ENCODE results near the gene SRPX. TPM values are rescaled to one million over a fixed set of nuclear protein-coding genes. Genes with fewer than 3 reads are reported as not detected.
A peak's percentile ranks its signal among the peaks of the same experiment; 100 is the strongest.

SRPX gene
- total RNA-seq, 2 experiments from 2014 or later = not detected

- Mint-ChIP-seq H3K9me3 (ENCODE audit: low read depth) (no peaks in the 10 kb centered on the region), H3K4me3 (no peak overlapping the region), H3K27ac (no peak overlapping the region), H3K27me3 (no peaks in the 10 kb centered on the region), H3K4me1 (no peaks in the 10 kb centered on the region), H3K36me3 (ENCODE audit: low read depth) (no peaks in the 10 kb centered on the region)
- ATAC-seq (no peak), DNase-seq (no peak)
- CTCF ChIA-PET = no interaction called here
- intact Hi-C loops (cut with DNase I, micrococcal nuclease) = no loop called here
- POLR2A ChIA-PET = no interaction called here
These were observed 96.7 kb downstream of the SRPX start for GRCh38 chrX:38124000-38124399.

GRCh38 chrX:38117485-38117884 is 103.2 kb downstream of the SRPX start:
- H3K36me3 Mint-ChIP-seq (ENCODE audit: low read depth) = no peaks in the 10 kb centered on the region
- intact Hi-C loops (cut with DNase I, micrococcal nuclease) = no loop called here
- H3K27ac Mint-ChIP-seq = no peak overlapping the region
- ChIA-PET CTCF (no interaction called here), POLR2A (no interaction called here)
- H3K27me3 Mint-ChIP-seq = no peaks in the 10 kb centered on the region
- ATAC-seq (no peak), DNase-seq (peak; percentile 2)
- no peaks in the 10 kb centered on the region for H3K4me1 Mint-ChIP-seq
- no peak overlapping the region for H3K4me3 Mint-ChIP-seq
- H3K9me3 Mint-ChIP-seq (ENCODE audit: low read depth) = no peaks in the 10 kb centered on the region

- ATAC-seq (no peak), DNase-seq (no peak)
- Mint-ChIP-seq H3K27me3 (no peaks in the 10 kb centered on the region), H3K9me3 (ENCODE audit: low read depth) (no peaks in the 10 kb centered on the region), H3K27ac (no peak overlapping the region), H3K4me1 (no peaks in the 10 kb centered on the region), H3K36me3 (ENCODE audit: low read depth) (no peaks in the 10 kb centered on the region), H3K4me3 (no peak overlapping the region)
- intact Hi-C loops (cut with DNase I, micrococcal nuclease) = no loop called here
- ChIA-PET POLR2A (no interaction called here), CTCF (no interaction called here)
These were observed 104.0 kb downstream of the SRPX start for GRCh38 chrX:38116706-38117105.

GRCh38 chrX:38112566-38112965 is 108.1 kb downstream of the SRPX start:
- POLR2A ChIA-PET = no interaction called here
- ATAC-seq (no peak), DNase-seq (no peak)
- H3K9me3 Mint-ChIP-seq (ENCODE audit: low read depth) = no peaks in the 10 kb centered on the region
- no peak overlapping the region for H3K4me3 Mint-ChIP-seq
- H3K4me1 Mint-ChIP-seq = no peaks in the 10 kb centered on the region
- intact Hi-C loops (cut with DNase I, micrococcal nuclease) = no loop called here
- H3K36me3 Mint-ChIP-seq (ENCODE audit: low read depth) = no peaks in the 10 kb centered on the region
- CTCF ChIA-PET = no interaction called here
- H3K27ac Mint-ChIP-seq = no peak overlapping the region
- no peaks in the 10 kb centered on the region for H3K27me3 Mint-ChIP-seq

GRCh38 chrX:38111196-38111595 is 109.5 kb downstream of the SRPX start:
- H3K27ac Mint-ChIP-seq = no peak overlapping the region
- intact Hi-C loops (cut with DNase I, micrococcal nuclease) = no loop called here
- CTCF ChIA-PET = no interaction called here
- no peak for ATAC-seq
- no peaks in the 10 kb centered on the region for H3K4me1 Mint-ChIP-seq
- H3K27me3 Mint-ChIP-seq = no peaks in the 10 kb centered on the region
- no peaks in the 10 kb centered on the region for H3K9me3 Mint-ChIP-seq (ENCODE audit: low read depth)
- POLR2A ChIA-PET = no interaction called here
- DNase-seq = no peak
- no peak overlapping the region for H3K4me3 Mint-ChIP-seq
- H3K36me3 Mint-ChIP-seq (ENCODE audit: low read depth) = no peaks in the 10 kb centered on the region

- ATAC-seq = no peak
- intact Hi-C loops (cut with DNase I, micrococcal nuclease) = no loop called here
- Mint-ChIP-seq H3K27me3 (no peaks in the 10 kb centered on the region), H3K27ac (no peak overlapping the region), H3K4me1 (no peaks in the 10 kb centered on the region), H3K36me3 (ENCODE audit: low read depth) (no peaks in the 10 kb centered on the region), H3K4me3 (no peak overlapping the region), H3K9me3 (ENCODE audit: low read depth) (no peaks in the 10 kb centered on the region)
- POLR2A ChIA-PET = no interaction called here
- CTCF ChIA-PET = no interaction called here
- no peak for DNase-seq
These were observed 110.4 kb downstream of the SRPX start for GRCh38 chrX:38110231-38110630.

GRCh38 chrX:38109042-38109898 is 111.4 kb downstream of the SRPX start:
- no peak overlapping the region for H3K27ac Mint-ChIP-seq
- POLR2A ChIA-PET = no interaction called here

GRCh38 chrX:38108364-38108763 is 112.3 kb downstream of the SRPX start:
- H3K36me3 Mint-ChIP-seq (ENCODE audit: low read depth) = no peaks in the 10 kb centered on the region
- H3K9me3 Mint-ChIP-seq (ENCODE audit: low read depth) = no peaks in the 10 kb centered on the region
- no peaks in the 10 kb centered on the region for H3K4me1 Mint-ChIP-seq
- intact Hi-C loops (cut with DNase I, micrococcal nuclease) = no loop called here
- POLR2A ChIA-PET = no interaction called here
- CTCF ChIA-PET = no interaction called here
- no peak overlapping the region for H3K4me3 Mint-ChIP-seq
- H3K27me3 Mint-ChIP-seq = no peaks in the 10 kb centered on the region
- ATAC-seq (no peak), DNase-seq (no peak)
- H3K27ac Mint-ChIP-seq = no peak overlapping the region

More at GRCh38 chrX:38109042-38109898, 111.4 kb downstream of the SRPX start:
- Mint-ChIP-seq H3K36me3 (ENCODE audit: low read depth) (no peaks in the 10 kb centered on the region), H3K4me1 (no peaks in the 10 kb centered on the region), H3K4me3 (no peak overlapping the region), H3K9me3 (ENCODE audit: low read depth) (no peaks in the 10 kb centered on the region), H3K27me3 (no peaks in the 10 kb centered on the region)
- ATAC-seq (no peak), DNase-seq (no peak)
- CTCF ChIA-PET = no interaction called here
- intact Hi-C loops (cut with DNase I, micrococcal nuclease) = no loop called here

- no peaks in the 10 kb centered on the region for H3K9me3 Mint-ChIP-seq (ENCODE audit: low read depth)
- H3K27ac Mint-ChIP-seq = no peak overlapping the region
- peaks cover 2% of the 10 kb centered on the region for H3K27me3 Mint-ChIP-seq
- H3K4me3 Mint-ChIP-seq = no peak overlapping the region
- CTCF ChIA-PET = no interaction called here
- ATAC-seq = no peak
- H3K4me1 Mint-ChIP-seq = no peaks in the 10 kb centered on the region
- no peaks in the 10 kb centered on the region for H3K36me3 Mint-ChIP-seq (ENCODE audit: low read depth)
- intact Hi-C loops (cut with DNase I, micrococcal nuclease) = no loop called here
- POLR2A ChIA-PET = no interaction called here
- no peak for DNase-seq
These were observed 113.5 kb downstream of the SRPX start for GRCh38 chrX:38106991-38107655.

GRCh38 chrX:38105216-38105725 is 115.4 kb downstream of the SRPX start:
- intact Hi-C loops (cut with DNase I, micrococcal nuclease) = no loop called here
- ATAC-seq (no peak), DNase-seq (no peak)
- Mint-ChIP-seq H3K4me3 (no peak overlapping the region), H3K4me1 (no peaks in the 10 kb centered on the region), H3K27ac (no peak overlapping the region), H3K27me3 (peaks cover 2% of the 10 kb centered on the region), H3K36me3 (ENCODE audit: low read depth) (no peaks in the 10 kb centered on the region), H3K9me3 (ENCODE audit: low read depth) (no peaks in the 10 kb centered on the region)
- CTCF ChIA-PET = no interaction called here
- POLR2A ChIA-PET = no interaction called here

- no peaks in the 10 kb centered on the region for H3K36me3 Mint-ChIP-seq (ENCODE audit: low read depth)
- DNase-seq (no peak), ATAC-seq (no peak)
- H3K4me3 Mint-ChIP-seq = no peak overlapping the region
- peaks cover 2% of the 10 kb centered on the region for H3K27me3 Mint-ChIP-seq
- intact Hi-C loops (cut with DNase I, micrococcal nuclease) = no loop called here
- H3K9me3 Mint-ChIP-seq (ENCODE audit: low read depth) = no peaks in the 10 kb centered on the region
- H3K27ac Mint-ChIP-seq = no peak overlapping the region
- ChIA-PET POLR2A (no interaction called here), CTCF (no interaction called here)
- H3K4me1 Mint-ChIP-seq = no peaks in the 10 kb centered on the region
These were observed 116.5 kb downstream of the SRPX start for GRCh38 chrX:38103857-38104812.
